GM12878 (cell line): Measurements from ENCODE around the gene SHISA4. TPM values are rescaled to one million over a fixed set of nuclear protein-coding genes. Genes with fewer than 3 reads are reported as not detected.

Source experiments
- ATAC-seq: fragments of 200-7000 bp; cut with Tn5 transposase; 3 replicates; pipeline ENCODE4 v1.9.1; 2020; ENCODE audit warnings: mild to moderate bottlenecking, moderate library complexity
- BruUV-seq: library from RNA; stranded (reverse); fragments of 400-500 nt; replicated peaks from 2 replicates; lab custom pipeline; 2021; lab: Mats Ljungman, UMichigan
- CTCF ChIA-PET: fragments of 300-600 bp; sonication (Branson Sonifier 250); formaldehyde crosslinking; extraction: SDS; loops from one replicate; lab custom pipeline; 2021; ENCODE audit warnings: inconsistent platforms; lab: Yijun Ruan, JAX
- POLR2A ChIA-PET: fragments of 350-600 bp; formaldehyde crosslinking; extraction: SDS; loops from one replicate; lab custom pipeline; 2021; ENCODE audit warnings: inconsistent platforms; lab: Charles Lee
- RAD21 ChIA-PET: fragments of 300-600 bp; sonication (Branson Sonifier 250); formaldehyde crosslinking; loops from one replicate; lab custom pipeline; 2023; ENCODE audit warnings: antibody characterized with exemption; ENCODE audit not compliant: unreplicated experiment; lab: Charles Lee
- SMC1A ChIA-PET: fragments of 300-600 bp; sonication (Branson Sonifier 250); formaldehyde crosslinking; loops from one replicate; lab custom pipeline; 2023; ENCODE audit not compliant: unreplicated experiment, uncharacterized antibody; lab: Charles Lee
- DNase-seq: peaks from one replicate; pipeline ENCODE4 v3.0.0-alpha.2; 2011; ENCODE audit warnings: low read depth, low spot score
- FAIRE-seq: peaks from 3 replicates; lab custom pipeline; 2011; peaks lifted over from hg19 to GRCh38; lab: Jason Lieb, UNC
- H2AFZ ChIP-seq: 2 replicates; pipeline ENCODE4 v1.6.0; 2011; ENCODE audit warnings: low read depth, low read length, control low read depth; ENCODE audit not compliant: control insufficient read depth
- H3K27ac ChIP-seq: 2 replicates; pipeline ENCODE4 v1.5.1; 2011; ENCODE audit warnings: control low read depth; ENCODE audit not compliant: control insufficient read depth, insufficient read depth
- H3K27me3 ChIP-seq, 2 experiments: replicated peaks in 1 of 2; 2 replicates each; pipeline versions ENCODE4 v1.6.0 to v1.6.1; 2011; ENCODE audit warnings: low read length in 1 of 2; ENCODE audit not compliant: control insufficient read depth in 2 of 2, insufficient read depth in 2 of 2
- H3K36me3 ChIP-seq, 2 experiments: 2 replicates each; pipeline ENCODE4 v1.5.1; 2011; ENCODE audit warnings: low read length in 1 of 2; ENCODE audit not compliant: control insufficient read depth in 2 of 2, insufficient read depth in 2 of 2
- H3K4me1 ChIP-seq: 2 replicates; pipeline ENCODE4 v1.6.1; 2011; ENCODE audit warnings: mild to moderate bottlenecking, low read length, moderate library complexity, mixed read lengths; ENCODE audit not compliant: control insufficient read depth, insufficient read depth
- H3K4me2 ChIP-seq: 2 replicates; pipeline ENCODE4 v1.6.0; 2011; ENCODE audit warnings: control low read depth; ENCODE audit not compliant: control insufficient read depth, insufficient read depth
- H3K4me3 ChIP-seq: fragments of 200-600 bp; sonication (generic); 2 replicates; pipeline ENCODE4 v1.5.1; 2016
- H3K79me2 ChIP-seq: 2 replicates; pipeline ENCODE4 v1.6.0; 2011; ENCODE audit warnings: low read length; ENCODE audit not compliant: control insufficient read depth, insufficient read depth
- H3K9ac ChIP-seq: 2 replicates; pipeline ENCODE4 v1.8.0; 2011; ENCODE audit warnings: low read length, control low read depth, mixed read lengths; ENCODE audit not compliant: control insufficient read depth, insufficient read depth
- H3K9me3 ChIP-seq: replicated peaks from 3 replicates; pipeline ENCODE4 v1.5.1; 2011; ENCODE audit warnings: mild to moderate bottlenecking, low read length; ENCODE audit not compliant: control insufficient read depth, insufficient read depth
- H4K20me1 ChIP-seq: 2 replicates; pipeline ENCODE4 v1.6.0; 2011; ENCODE audit not compliant: control insufficient read depth, insufficient read depth
- BACH1 ChIP-seq: fragments of 450-650 bp; IDR thresholded peaks from 2 replicates; pipeline ENCODE4 v1.6.1; 2017; ENCODE audit warnings: mild to moderate bottlenecking, borderline replicate concordance
- EP300 ChIP-seq, 2 experiments: fragments of 150-350 bp in 1 of 2; IDR thresholded peaks; 2 replicates each; pipeline ENCODE4 v1.6.1; 2011 to 2012; ENCODE audit warnings: low read depth in 2 of 2, low read length in 2 of 2, borderline replicate concordance in 1 of 2, improper control_type of control experiment in 1 of 2, inconsistent platforms in 1 of 2; ENCODE audit not compliant: control insufficient read depth in 1 of 2
- ETV6 ChIP-seq, 2 experiments: fragments of 450-650 bp in 1 of 2; IDR thresholded peaks in 1 of 2; conservative IDR thresholded peaks in 1 of 2; 2 replicates each; pipeline ENCODE4 v1.6.1; 2014; ENCODE audit warnings: antibody characterized with exemption in 1 of 2, borderline replicate concordance in 1 of 2, low read depth in 1 of 2, mild to moderate bottlenecking in 1 of 2, moderate library complexity in 1 of 2
- KLF5 ChIP-seq: fragments of 450-650 bp; IDR thresholded peaks from 2 replicates; pipeline ENCODE4 v1.6.1; 2014; ENCODE audit warnings: mild to moderate bottlenecking; ENCODE audit not compliant: partially characterized antibody
- MYC ChIP-seq: IDR thresholded peaks from 2 replicates; pipeline ENCODE4 v1.6.1; 2011; ENCODE audit warnings: mild to moderate bottlenecking, low read length, moderate library complexity, inconsistent platforms; ENCODE audit not compliant: insufficient read depth, insufficient replicate concordance, insufficient read length, severe bottlenecking
- PAX8 ChIP-seq: fragments of 450-650 bp; IDR thresholded peaks from 2 replicates; pipeline ENCODE4 v1.6.1; 2017; ENCODE audit warnings: mild to moderate bottlenecking, moderate library complexity
- SPI1 ChIP-seq: IDR thresholded peaks from 2 replicates; pipeline ENCODE4 v1.6.1; 2011; ENCODE audit warnings: low read depth, mild to moderate bottlenecking, low read length, moderate library complexity, borderline replicate concordance; ENCODE audit not compliant: insufficient read depth
- WGBS: methylation state at CpG from one replicate; pipeline ENCODE4 v1.1.6; 2016; ENCODE audit warnings: low lambda C conversion rate; ENCODE audit not compliant: insufficient replicate concordance, insufficient coverage; ENCODE audit errors: missing lambda C conversion rate; 5-methylcytosine and 5-hydroxymethylcytosine counted together
- in situ Hi-C: fragments of 300-500 bp; cut with MboI; formaldehyde crosslinking; loops from 9 replicates; pipeline ENCODE4 v1.14.3; 2018; ENCODE audit warnings: mixed read lengths
- intact Hi-C: fragments of 100-400 bp; cut with micrococcal nuclease; formaldehyde crosslinking; loops from one replicate; pipeline ENCODE4 v1.14.2; 2022; ENCODE audit not compliant: unreplicated experiment
- polyA plus RNA-seq, 11 experiments: library from polyadenylated mRNA; depleted of rRNA in 4 of 11; unstranded in 6 of 11; stranded (reverse) in 5 of 11; fragments of >200 nt; fragmentation: Nextera tagmentation in 4 of 11; fragmentation: Illumina TruSeq in 1 of 11; extraction: Ambion mirVana in 4 of 11; extraction: Trizol in 1 of 11; gene quantifications; 1 replicate in 1 of 11; 2 replicates in 10 of 11; pipeline versions ENCODE4 v1.2.1 to v1.2.3, GENCODE V29; 2011 to 2016; ENCODE audit warnings: inconsistent platforms in 2 of 11, missing spikeins in 2 of 11, low read depth in 1 of 11
- total RNA-seq, 4 experiments: library from RNA; depleted of rRNA in 3 of 4; stranded (reverse); fragments of >200 nt in 3 of 4; fragmentation: Illumina TruSeq in 1 of 4; extraction: Trizol in 1 of 4; gene quantifications; 2 replicates each; pipeline versions ENCODE4 v1.2.1 to v1.2.3, GENCODE V29; 2013 to 2021

SHISA4 gene
- total and polyA plus RNA-seq, 10 of the 15 experiments (the other 5 are each of a cell fraction or from before 2014, with no cell fraction given) = 0.07 TPM; not detected in 8

DNA sequence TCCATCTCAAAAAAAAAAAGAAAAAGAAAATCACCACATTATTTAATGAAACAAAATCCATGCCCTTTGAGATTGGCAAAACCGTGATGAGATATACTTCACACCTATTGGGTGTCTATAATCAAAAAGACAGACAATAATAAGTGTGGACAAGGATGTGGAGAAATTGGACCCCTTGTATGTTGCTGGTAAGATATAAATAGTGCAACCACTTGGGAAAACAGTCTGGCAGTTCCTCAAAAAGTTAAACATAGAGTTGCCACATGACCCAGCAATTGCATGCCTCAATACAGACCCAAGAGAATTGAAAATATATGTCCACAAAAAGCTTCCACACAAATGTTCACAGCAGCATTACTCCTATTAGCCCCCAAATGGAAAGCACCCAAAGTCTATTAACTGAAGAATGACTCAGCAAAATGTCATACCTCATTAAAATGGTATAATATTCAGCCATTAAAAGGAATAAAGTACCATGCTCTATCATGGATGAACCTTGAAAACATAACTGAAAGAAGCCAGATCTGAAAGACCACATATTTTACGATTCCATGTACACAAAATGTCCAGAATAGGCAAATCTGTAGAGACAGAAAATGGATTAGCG is 33.4 kb downstream of the SHISA4 start:
- BruUV-seq = no TSS peak
- no peak for ATAC-seq
- H3K27me3 ChIP-seq = no peaks in the 10 kb centered on the region; a peak in 1 of 4 replicates
- FAIRE-seq = no peak
- H3K27ac ChIP-seq = no peak overlapping the region
- no peaks in the 10 kb centered on the region for H3K9me3 ChIP-seq
- no peak for DNase-seq
- no peak overlapping the region for H3K4me2 ChIP-seq
- no peaks in the 10 kb centered on the region for H4K20me1 ChIP-seq
- ChIA-PET SMC1A (no interaction called here), POLR2A (no interaction called here), CTCF (no interaction called here)
- H3K36me3 ChIP-seq = no peaks in the 10 kb centered on the region
- intact Hi-C loops (no loop called here), in situ Hi-C loops (no loop called here)
- H3K79me2 ChIP-seq = no peaks in the 10 kb centered on the region
- H3K4me3 ChIP-seq = no peak overlapping the region
- no peak overlapping the region for H2AFZ ChIP-seq
- 41% methylated on average over 3 of the region's 3 CpGs for WGBS
- H3K4me1 ChIP-seq = no peaks in the 10 kb centered on the region
- no peak overlapping the region for H3K9ac ChIP-seq
- TF ChIP-seq PAX8 (no peak), BACH1 (0 out of 2 replicates have a peak, but pooled peaks have one; percentile 42), ETV6 (conservative IDR thresholded peaks at IDR 0.05 in 1 of 2, IDR thresholded peaks at IDR 0.05 in 1 of 2; ENCODE audit: borderline replicate concordance in 1 of 2, low read depth in 1 of 2) (no peak)
- TF ChIP-seq, all 136 proteins: peak for 1
- RAD21 ChIA-PET = no interaction called here

- Histone ChIP-seq H3K27me3 (no peaks in the 10 kb centered on the region; a peak in 2 of 4 replicates), H4K20me1 (no peaks in the 10 kb centered on the region), H3K79me2 (no peaks in the 10 kb centered on the region), H3K27ac (no peak overlapping the region), H3K4me1 (no peaks in the 10 kb centered on the region), H3K4me2 (no peak overlapping the region), H3K9me3 (no peaks in the 10 kb centered on the region), H3K9ac (no peak overlapping the region), H3K4me3 (no peak overlapping the region), H3K36me3 (no peaks in the 10 kb centered on the region), H2AFZ (no peak overlapping the region)
- FAIRE-seq (no peak), DNase-seq (no peak), ATAC-seq (no peak)
- TF ChIP-seq MYC (no peak), EP300 (IDR thresholded peaks at IDR 0.05; ENCODE audit: borderline replicate concordance in 1 of 2, control insufficient read depth in 1 of 2, low read depth in 2 of 2, low read length in 2 of 2) (no peak), SPI1 (no peak), KLF5 (no peak)
- no TSS peak for BruUV-seq
- ChIA-PET RAD21 (no interaction called here), CTCF (no interaction called here), SMC1A (no interaction called here), POLR2A (no interaction called here)
- in situ Hi-C loops = no loop called here
- intact Hi-C loops = no loop called here
- 57% methylated on average over 2 of the region's 2 CpGs for whole genome bisulfite sequencing
Measured at GRCh38 chr1:201925301-201925567, 36.5 kb downstream of the SHISA4 start.
